IPS-18c (cell line): ENCODE data around the gene AKAP13.

Source experiments
- H3K4me3 ChIP-seq: 2 replicates; pipeline ENCODE4 v1.7.0; 2013; ENCODE audit warnings: low read depth, mild to moderate bottlenecking, low read length, moderate library complexity; ENCODE audit not compliant: insufficient read depth
- H3K9me3 ChIP-seq: one replicate; pipeline ENCODE4 v1.6.1; 2013; ENCODE audit warnings: mild to moderate bottlenecking, low read length, moderate library complexity; ENCODE audit not compliant: control insufficient read depth, insufficient read depth

Gene AKAP13

DNA sequence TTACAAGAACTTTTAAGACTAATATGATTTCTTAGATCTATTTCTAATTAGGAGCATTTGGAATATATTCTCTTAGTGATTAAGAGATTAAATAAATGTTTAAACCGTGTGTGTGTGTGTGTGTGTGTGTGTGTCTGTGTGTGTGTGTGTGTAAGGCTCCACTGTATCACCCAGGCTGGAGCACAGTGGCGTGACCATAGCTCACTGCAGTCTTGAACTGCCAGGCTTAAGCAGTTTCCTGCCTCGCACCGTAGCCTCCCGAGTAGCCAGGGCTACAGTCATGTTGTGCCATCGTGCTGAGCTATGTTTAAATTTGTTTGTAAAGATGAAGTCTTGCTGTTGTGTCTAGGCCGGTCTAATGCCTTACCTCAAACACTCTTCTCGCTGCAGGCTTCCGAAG, 305.0 kb downstream of the AKAP13 start:
- H3K4me3 ChIP-seq, result no peak overlapping the region
- H3K9me3 ChIP-seq, result no peaks in the 10 kb centered on the region

- Histone ChIP-seq H3K9me3 (no peaks in the 10 kb centered on the region), H3K4me3 (no peak overlapping the region)
These were observed 306.9 kb downstream of the AKAP13 start for GRCh38 chr15:85687329-85687728.

DNA sequence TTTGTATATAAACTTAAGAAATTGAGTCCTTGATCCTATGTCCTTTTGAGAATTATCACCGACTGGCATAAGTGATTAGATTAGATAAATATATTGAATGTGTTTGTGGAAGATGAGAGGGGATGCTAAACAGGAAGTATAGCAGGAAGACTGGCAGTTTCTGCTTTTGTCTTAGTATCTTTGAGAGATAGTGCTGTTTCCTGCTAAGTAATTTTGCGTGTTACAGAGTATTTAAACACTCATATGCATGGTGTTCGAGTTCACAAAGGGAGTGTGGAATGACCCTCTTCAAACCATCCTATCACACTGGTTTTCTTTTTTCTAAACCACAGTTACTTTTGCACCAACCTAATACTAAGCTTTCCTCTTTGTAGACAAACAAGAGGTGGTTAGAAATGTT, 308.3 kb downstream of the AKAP13 start:
- Histone ChIP-seq H3K9me3 (no peaks in the 10 kb centered on the region), H3K4me3 (no peak overlapping the region)

- H3K4me3 ChIP-seq, result no peak overlapping the region
- H3K9me3 ChIP-seq, result no peaks in the 10 kb centered on the region
These were observed 309.3 kb downstream of the AKAP13 start for GRCh38 chr15:85689729-85690128.

- no peaks in the 10 kb centered on the region for H3K9me3 ChIP-seq
These were observed 310.3 kb downstream of the AKAP13 start for GRCh38 chr15:85690561-85691231.

DNA sequence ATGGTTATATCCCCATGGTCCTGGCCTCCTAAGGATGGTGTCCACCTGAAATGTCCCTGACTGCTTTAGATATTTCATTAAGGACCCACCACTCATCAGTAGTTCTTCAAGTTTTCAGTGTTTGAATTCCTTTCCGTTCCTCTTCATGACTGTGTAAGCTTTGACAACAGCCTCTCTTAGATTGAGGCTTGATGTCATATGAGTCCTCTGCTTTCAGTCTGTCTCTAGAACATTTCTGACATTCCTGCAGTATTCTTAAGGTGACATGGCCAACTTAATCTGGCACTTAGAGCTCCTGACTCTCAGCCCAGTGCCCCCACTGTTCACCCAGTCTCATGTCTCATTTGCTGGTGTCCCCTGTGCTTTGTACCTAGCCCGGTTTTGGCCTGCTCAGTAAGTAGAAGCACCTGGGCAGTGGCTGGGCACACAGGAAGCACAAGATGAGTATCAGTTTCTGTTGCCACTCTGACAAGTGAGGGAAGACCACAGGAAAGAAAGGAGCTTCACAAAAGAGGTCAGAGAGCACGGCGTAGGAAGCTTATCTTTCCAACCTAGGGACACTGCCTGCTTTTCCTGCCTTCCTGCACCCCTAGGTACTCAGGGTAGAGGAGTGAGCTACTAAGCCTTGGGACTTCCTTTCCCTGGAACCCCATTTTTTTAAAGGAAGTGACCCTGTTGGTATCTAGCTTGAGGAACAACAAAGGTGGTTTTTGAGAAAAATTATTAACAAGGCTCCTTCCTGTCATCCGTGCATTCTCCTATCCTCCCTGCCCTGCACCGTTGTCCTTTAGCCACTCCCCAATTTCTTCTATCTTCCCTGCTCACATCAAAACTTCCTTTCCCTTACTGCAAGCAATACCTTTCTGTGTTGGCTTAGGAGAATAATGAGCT, 311.2 kb downstream of the AKAP13 start:
- no peak overlapping the region for H3K4me3 ChIP-seq
- H3K9me3 ChIP-seq, result no peaks in the 10 kb centered on the region

More at GRCh38 chr15:85690561-85691231, 310.3 kb downstream of the AKAP13 start:
- no peak overlapping the region for H3K4me3 ChIP-seq

- Histone ChIP-seq H3K4me3 (no peak overlapping the region), H3K9me3 (no peaks in the 10 kb centered on the region)
These were observed 311.9 kb downstream of the AKAP13 start for GRCh38 chr15:85692321-85692720.

DNA sequence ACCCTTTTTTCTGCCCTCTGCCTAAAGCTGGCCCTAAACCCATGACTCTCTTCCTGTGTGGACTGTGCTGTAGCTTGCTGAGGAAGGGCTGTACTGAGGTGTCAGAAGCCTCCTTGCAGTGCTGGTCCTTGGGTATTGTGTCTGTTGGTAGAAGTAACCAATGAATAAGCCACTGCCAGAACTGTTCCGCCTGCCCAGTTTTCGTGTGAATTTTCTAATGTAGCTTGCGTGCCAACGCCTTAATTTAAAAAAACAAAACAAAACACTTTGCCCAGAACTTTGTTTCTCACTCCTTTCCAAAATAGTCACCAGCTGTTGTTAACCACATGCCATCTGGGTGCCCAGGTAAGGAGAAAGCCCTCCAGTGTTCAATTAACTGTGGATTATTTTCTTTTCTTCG, 312.5 kb downstream of the AKAP13 start:
- H3K4me3 ChIP-seq, result no peak overlapping the region
- H3K9me3 ChIP-seq, result no peaks in the 10 kb centered on the region

GRCh38 chr15:85693277-85693676, 312.9 kb downstream of the AKAP13 start:
- no peak overlapping the region for H3K4me3 ChIP-seq

DNA sequence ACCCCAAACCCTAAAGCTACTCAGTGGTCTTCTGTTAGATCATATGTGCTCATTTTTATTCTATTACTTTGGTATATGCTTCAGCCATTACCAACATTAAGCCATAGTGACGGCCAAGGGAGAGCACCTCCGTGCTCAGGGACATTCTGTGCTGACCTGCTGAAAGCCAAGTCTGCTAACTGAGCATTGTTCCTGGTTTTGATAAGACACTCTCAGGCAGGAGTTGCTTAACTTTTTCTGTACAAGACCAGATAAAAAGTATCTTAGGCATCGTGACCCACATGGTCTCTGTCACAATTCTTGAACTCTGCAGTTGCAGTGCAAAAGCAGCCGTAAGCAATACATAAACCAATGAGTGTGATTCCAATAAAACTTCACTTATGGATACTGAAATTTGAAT, 313.7 kb downstream of the AKAP13 start:
- no peak overlapping the region for H3K4me3 ChIP-seq
- H3K9me3 ChIP-seq, result no peaks in the 10 kb centered on the region

More at GRCh38 chr15:85693277-85693676, 312.9 kb downstream of the AKAP13 start:
- H3K9me3 ChIP-seq, result no peaks in the 10 kb centered on the region

DNA sequence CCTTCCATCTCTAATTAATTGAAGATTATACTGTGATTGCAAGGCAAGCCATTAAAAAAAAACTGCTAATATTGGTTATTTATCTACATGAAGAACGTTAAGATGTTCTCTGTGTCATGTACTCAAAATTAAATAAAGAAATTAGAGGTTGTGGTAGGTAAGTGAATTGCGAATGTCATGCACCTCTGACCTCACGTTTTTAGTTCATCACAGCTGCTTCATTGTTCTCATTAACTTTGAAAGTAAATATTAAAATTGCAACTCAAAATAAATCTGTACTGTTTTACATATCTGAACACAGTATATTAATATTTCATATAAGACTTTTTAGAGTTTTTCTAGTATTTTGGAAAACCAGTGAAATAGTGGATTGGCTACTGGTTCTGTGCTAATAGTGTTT, 320.4 kb downstream of the AKAP13 start:
- no peaks in the 10 kb centered on the region for H3K9me3 ChIP-seq
- H3K4me3 ChIP-seq, result no peak overlapping the region

- H3K4me3 ChIP-seq, result no peak overlapping the region
- H3K9me3 ChIP-seq, result no peaks in the 10 kb centered on the region
These were observed 322.1 kb downstream of the AKAP13 start for GRCh38 chr15:85702321-85703101.

GRCh38 chr15:85704066-85704465, 323.7 kb downstream of the AKAP13 start:
- Histone ChIP-seq H3K4me3 (no peak overlapping the region), H3K9me3 (no peaks in the 10 kb centered on the region)

- H3K4me3 ChIP-seq, result no peak overlapping the region
- H3K9me3 ChIP-seq, result no peaks in the 10 kb centered on the region
These were observed 324.5 kb downstream of the AKAP13 start for GRCh38 chr15:85704720-85705429.

DNA sequence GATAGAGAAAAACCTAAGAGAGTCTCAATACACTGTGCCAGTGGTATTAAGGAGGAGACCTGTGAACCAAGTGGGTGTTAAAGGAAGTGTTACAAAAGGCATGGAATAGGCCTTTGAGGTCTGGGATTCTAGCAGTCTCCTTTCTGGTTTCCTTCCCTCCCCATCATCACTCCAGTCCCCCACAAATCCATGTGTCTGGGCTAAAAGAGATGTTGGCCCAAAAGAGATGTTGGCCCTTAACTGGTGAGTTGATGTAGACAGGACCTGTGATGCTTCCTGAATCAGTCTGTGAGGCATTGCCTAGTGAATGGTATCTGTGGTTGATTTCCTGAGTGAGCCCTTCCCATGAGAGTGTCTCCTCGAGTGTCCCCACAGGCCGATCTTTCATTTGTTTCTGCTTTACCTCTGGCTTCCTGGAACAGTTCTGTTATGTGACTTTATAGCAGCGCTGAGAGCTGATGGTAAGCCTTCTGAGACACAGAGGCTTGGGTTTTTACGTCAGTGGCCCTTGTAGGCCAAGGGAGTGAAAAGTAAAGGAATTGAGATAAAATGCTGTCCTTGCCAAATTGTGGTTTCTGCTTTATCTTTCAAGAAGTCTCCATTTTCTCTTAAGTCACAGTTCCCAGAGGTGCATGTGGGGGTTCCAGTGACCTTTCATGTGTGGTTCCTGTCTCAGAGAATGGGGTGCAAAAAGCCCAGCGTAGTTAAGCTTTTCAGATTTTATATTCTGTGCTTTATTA, 326.5 kb downstream of the AKAP13 start:
- no peaks in the 10 kb centered on the region for H3K9me3 ChIP-seq
- H3K4me3 ChIP-seq, result no peak overlapping the region

DNA sequence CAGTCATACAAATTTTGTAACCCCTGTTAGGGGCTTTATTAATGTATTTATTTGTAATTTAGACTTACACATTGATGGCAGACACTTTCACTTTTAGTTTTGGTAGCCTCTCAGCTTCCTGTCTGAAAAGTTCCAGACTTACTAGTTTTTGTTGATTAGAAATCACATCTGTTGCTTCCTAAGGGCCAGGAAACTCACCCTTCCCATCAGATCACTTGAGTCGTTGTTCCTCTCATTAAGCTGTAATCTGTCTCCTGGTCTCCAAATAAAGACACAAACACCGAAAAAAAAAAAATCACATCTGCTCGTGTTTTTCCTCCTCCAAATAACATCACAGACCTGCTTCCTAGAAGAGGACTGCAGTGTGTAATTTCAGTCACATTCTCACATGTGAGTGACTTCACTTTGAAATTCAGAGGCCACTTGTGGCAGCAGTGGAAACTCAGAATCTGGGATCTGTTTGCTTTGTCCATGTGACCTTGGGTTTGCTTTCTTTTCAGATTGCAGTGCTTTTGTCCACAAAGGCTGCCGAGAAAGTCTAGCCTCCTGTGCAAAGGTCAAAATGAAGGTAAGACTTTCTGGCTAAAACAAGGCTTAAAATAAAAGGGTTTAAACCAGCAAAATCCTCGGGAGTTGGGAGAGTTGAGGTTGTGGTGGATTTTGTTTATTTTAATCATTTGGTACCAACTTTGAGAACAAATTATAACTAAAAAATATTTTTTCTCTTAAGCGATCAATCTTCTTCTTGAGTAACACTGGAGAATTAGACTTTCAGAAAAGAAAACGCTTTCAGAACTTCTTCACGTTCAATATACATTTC, 327.3 kb downstream of the AKAP13 start:
- Histone ChIP-seq H3K9me3 (no peaks in the 10 kb centered on the region), H3K4me3 (no peak overlapping the region)
